ENCODE data around the gene KRTAP10-1. TPM values are rescaled to one million over a fixed set of nuclear protein-coding genes. Genes with fewer than 3 reads are reported as not detected.

KRTAP10-1 gene
- total RNA-seq, 1 donor from 2014 or later: not detected

GRCh38 chr21:44492567-44493385, 47.2 kb downstream of the KRTAP10-1 start:
- Histone ChIP-seq H4K20me1 (ENCODE audit: low read depth) (no peaks in the 10 kb centered on the region), H3K27ac (no peak overlapping the region), H3K4me3 (no peak overlapping the region), H3K9me3 (ENCODE audit: low read depth) (peaks cover 5% of the 10 kb centered on the region), H2AFZ (replicated peaks) (no peak overlapping the region), H3K36me3 (no peaks in the 10 kb centered on the region), H3K27me3 (no peaks in the 10 kb centered on the region), H3K4me1 (peaks cover 17% of the 10 kb centered on the region), H3K4me2 (no peak overlapping the region), H3K9ac (no peak overlapping the region), H3F3A (ENCODE audit: low read depth) (peaks cover 11% of the 10 kb centered on the region), H3K79me2 (ENCODE audit: low read depth) (peaks cover 8% of the 10 kb centered on the region)
- no peak overlapping the region for H3K4me3 Mint-ChIP-seq
- H3K27me3 Mint-ChIP-seq (ENCODE audit: insufficient read depth, low read depth): peaks cover 11% of the 10 kb centered on the region
- TF ChIP-seq EZH2 (IDR thresholded peaks at IDR 0.05) (no peak), CTCF (IDR thresholded peaks at IDR 0.05) (no peak), EZH2phosphoT487 (IDR thresholded peaks at IDR 0.05) (no peak)
- H3K4me1 Mint-ChIP-seq: peaks cover 21% of the 10 kb centered on the region
- peaks cover 8% of the 10 kb centered on the region for H3K36me3 Mint-ChIP-seq
- no peak for DNase-seq (ENCODE audit: low spot score)
- H3K9me3 Mint-ChIP-seq: peaks cover 26% of the 10 kb centered on the region
- H3K27ac Mint-ChIP-seq: no peak overlapping the region

GRCh38 chr21:44490816-44491215, 49.2 kb downstream of the KRTAP10-1 start:
- no peak for DNase-seq (ENCODE audit: low spot score)
- H3K4me1 Mint-ChIP-seq: peaks cover 2% of the 10 kb centered on the region
- H3K9me3 Mint-ChIP-seq: peaks cover 27% of the 10 kb centered on the region
- no peak overlapping the region for H3K4me2 ChIP-seq
- H3K9ac ChIP-seq: no peak overlapping the region
- no peaks in the 10 kb centered on the region for H3F3A ChIP-seq (ENCODE audit: low read depth)
- H2AFZ ChIP-seq (replicated peaks): no peak overlapping the region
- H3K4me3 ChIP-seq: no peak overlapping the region
- peaks cover 8% of the 10 kb centered on the region for H3K36me3 Mint-ChIP-seq
- no peak overlapping the region for H3K4me3 Mint-ChIP-seq
- peaks cover 5% of the 10 kb centered on the region for H3K9me3 ChIP-seq (ENCODE audit: low read depth)
- H3K4me1 ChIP-seq: no peaks in the 10 kb centered on the region
- H3K27me3 Mint-ChIP-seq (ENCODE audit: insufficient read depth, low read depth): peaks cover 10% of the 10 kb centered on the region
- peaks cover 9% of the 10 kb centered on the region for H3K79me2 ChIP-seq (ENCODE audit: low read depth)
- H3K27ac Mint-ChIP-seq: no peak overlapping the region
- no peaks in the 10 kb centered on the region for H4K20me1 ChIP-seq (ENCODE audit: low read depth)
- H3K27ac ChIP-seq: no peak overlapping the region
- no peak for TF ChIP-seq EZH2phosphoT487 (IDR thresholded peaks at IDR 0.05)
- TF ChIP-seq CTCF (IDR thresholded peaks at IDR 0.05): no peak
- TF ChIP-seq EZH2 (IDR thresholded peaks at IDR 0.05): no peak
- H3K36me3 ChIP-seq: no peaks in the 10 kb centered on the region
- no peaks in the 10 kb centered on the region for H3K27me3 ChIP-seq

- Mint-ChIP-seq H3K4me1 (no peaks in the 10 kb centered on the region), H3K4me3 (no peak overlapping the region), H3K27ac (no peak overlapping the region), H3K9me3 (peaks cover 26% of the 10 kb centered on the region), H3K27me3 (ENCODE audit: insufficient read depth, low read depth) (peaks cover 10% of the 10 kb centered on the region), H3K36me3 (peaks cover 8% of the 10 kb centered on the region)
- Histone ChIP-seq H3F3A (ENCODE audit: low read depth) (no peaks in the 10 kb centered on the region), H3K4me3 (no peak overlapping the region), H3K27ac (no peak overlapping the region), H3K79me2 (ENCODE audit: low read depth) (peaks cover 9% of the 10 kb centered on the region), H3K36me3 (no peaks in the 10 kb centered on the region), H3K27me3 (no peaks in the 10 kb centered on the region), H3K4me2 (no peak overlapping the region), H2AFZ (replicated peaks) (no peak overlapping the region), H4K20me1 (ENCODE audit: low read depth) (no peaks in the 10 kb centered on the region), H3K9ac (no peak overlapping the region), H3K4me1 (no peaks in the 10 kb centered on the region), H3K9me3 (ENCODE audit: low read depth) (peaks cover 5% of the 10 kb centered on the region)
- no peak for DNase-seq (ENCODE audit: low spot score)
- TF ChIP-seq EZH2 (IDR thresholded peaks at IDR 0.05): no peak
- TF ChIP-seq EZH2phosphoT487 (IDR thresholded peaks at IDR 0.05): no peak
- no peak for TF ChIP-seq CTCF (IDR thresholded peaks at IDR 0.05)
These were observed 49.6 kb downstream of the KRTAP10-1 start for GRCh38 chr21:44490405-44490804.

Data from neural progenitor cell (in vitro differentiated cells).